Ectodermal cell (in vitro differentiated cells): ENCODE data around the gene SYNGAP1.

Experiments
- H3K27ac ChIP-seq: 2 replicates; pipeline ENCODE4 v1.7.0; 2013; ENCODE audit warnings: mild to moderate bottlenecking, low read depth, low read length; ENCODE audit not compliant: insufficient read depth, poor library complexity, severe bottlenecking
- H3K27me3 ChIP-seq: 2 replicates; pipeline ENCODE4 v1.7.0; 2013; ENCODE audit warnings: mild to moderate bottlenecking, low read length; ENCODE audit not compliant: insufficient read depth, control insufficient read depth, poor library complexity, severe bottlenecking
- H3K36me3 ChIP-seq: one replicate; pipeline ENCODE4 v1.7.0; 2013; ENCODE audit warnings: low read length; ENCODE audit not compliant: control insufficient read depth, insufficient read depth
- H3K4me1 ChIP-seq: one replicate; pipeline ENCODE4 v1.7.0; 2013; ENCODE audit warnings: low read length; ENCODE audit not compliant: control insufficient read depth, insufficient read depth
- H3K4me3 ChIP-seq: 2 replicates; pipeline ENCODE4 v1.7.0; 2013; ENCODE audit warnings: low read depth, low read length, control low read depth; ENCODE audit not compliant: insufficient read depth
- H3K9me3 ChIP-seq: 2 replicates; pipeline ENCODE4 v1.7.0; 2013; ENCODE audit warnings: mild to moderate bottlenecking, low read length, moderate library complexity; ENCODE audit not compliant: control insufficient read depth
- WGBS, 2 experiments: methylation state at CpG; one replicate each; pipeline ENCODE4 v1.1.7; 2013; ENCODE audit warnings: missing lambda C conversion rate in 2 of 2; 5-methylcytosine and 5-hydroxymethylcytosine counted together

The SYNGAP1 gene

DNA sequence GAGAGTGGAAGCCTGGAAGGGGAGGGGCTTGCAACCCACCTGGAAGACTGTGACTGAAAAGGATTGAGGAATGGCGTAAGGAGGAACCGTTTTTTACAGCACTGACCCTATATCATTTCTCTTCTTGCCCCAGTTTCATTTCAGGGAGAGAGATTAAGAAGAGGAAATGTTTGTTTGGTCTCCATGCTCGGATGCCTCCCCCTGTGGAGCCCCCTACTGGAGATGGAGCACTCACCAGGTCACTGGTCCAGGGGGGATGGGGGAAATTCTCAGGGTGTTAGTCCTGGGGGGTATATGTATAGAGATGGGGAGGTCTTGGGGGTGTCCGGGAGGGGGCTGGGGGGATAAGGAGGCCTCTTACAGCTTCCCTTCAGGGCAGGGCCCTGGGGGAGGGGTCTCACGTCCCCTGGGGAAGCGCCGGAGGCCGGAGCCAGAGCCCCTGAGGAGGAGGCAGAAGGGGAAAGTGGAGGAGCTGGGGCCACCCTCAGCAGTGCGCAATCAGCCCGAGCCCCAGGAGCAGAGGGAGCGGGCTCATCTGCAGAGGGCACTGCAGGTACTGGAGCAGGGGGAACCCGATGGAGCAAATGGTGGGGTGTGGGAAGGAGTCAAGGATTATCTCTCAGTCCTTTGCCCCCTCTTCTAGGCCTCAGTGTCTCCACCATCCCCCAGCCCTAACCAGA, 5.1 kb upstream of the SYNGAP1 start:
- WGBS, 2 experiments: 79 to 83% methylated on average over 10 to 12 of the region's 12 CpGs
- Histone ChIP-seq H3K36me3 (peaks cover 22% of the 10 kb centered on the region), H3K27me3 (no peaks in the 10 kb centered on the region), H3K27ac (no peak overlapping the region), H3K9me3 (no peaks in the 10 kb centered on the region), H3K4me3 (no peak overlapping the region), H3K4me1 (peaks cover 33% of the 10 kb centered on the region)

DNA sequence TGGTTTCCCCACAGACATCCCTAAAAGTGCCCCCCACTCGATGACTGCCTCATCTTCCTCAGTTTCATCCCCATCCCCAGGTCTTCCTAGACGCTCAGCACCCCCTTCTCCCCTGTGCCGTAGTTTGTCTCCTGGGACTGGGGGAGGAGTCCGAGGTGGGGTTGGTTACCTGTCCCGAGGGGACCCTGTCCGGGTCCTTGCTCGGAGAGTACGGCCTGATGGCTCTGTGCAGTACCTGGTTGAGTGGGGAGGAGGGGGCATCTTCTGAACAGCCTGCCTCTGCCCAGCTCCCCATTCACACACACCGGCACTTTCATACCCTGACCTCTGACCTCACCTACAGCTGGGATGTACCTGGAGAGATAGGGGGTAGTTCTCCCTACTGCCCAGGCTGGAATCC, 4.0 kb upstream of the SYNGAP1 start:
- WGBS, 2 experiments: 92 to 94% methylated on average over 6 to 9 of the region's 9 CpGs
- Histone ChIP-seq H3K36me3 (peaks cover 22% of the 10 kb centered on the region), H3K27ac (no peak overlapping the region)

DNA sequence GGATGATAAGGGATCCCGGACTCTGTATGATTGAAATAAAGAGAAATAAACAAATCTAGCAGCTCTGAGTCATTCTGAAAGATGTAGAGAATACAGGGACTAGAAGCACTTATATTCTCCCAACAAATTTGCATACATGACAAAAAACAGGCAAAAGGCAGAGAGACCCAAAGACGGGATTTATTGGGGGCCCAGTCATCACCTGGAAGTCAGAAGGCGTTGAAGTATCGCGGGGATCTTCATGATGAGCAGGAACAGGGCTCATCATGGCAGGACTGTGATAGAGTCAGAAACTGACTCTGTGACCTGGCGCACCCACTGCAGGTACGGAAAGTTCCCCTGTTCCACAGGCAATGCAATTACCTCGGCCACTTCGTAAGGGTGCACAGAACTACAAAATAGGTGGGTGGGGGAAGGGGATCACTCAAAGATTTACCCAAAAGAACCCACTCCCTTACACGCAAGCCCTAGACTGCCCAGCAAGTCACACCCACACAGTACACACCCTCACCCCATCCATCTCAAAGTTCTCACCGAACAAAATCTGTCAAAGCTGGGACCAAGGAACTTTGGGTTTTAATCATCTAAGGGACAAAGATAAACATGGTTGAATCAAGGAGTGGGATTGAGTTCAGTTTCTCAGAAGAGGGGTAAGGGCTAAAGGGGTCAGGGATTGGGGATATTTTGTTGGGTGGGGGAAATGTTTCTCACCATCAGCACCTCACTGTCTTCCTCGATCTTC, 3.3 kb upstream of the SYNGAP1 start:
- H3K4me3 ChIP-seq: peak overlapping the region; percentile 70
- no peaks in the 10 kb centered on the region for H3K9me3 ChIP-seq
- H3K27ac ChIP-seq: no peak overlapping the region
- peaks cover 22% of the 10 kb centered on the region for H3K36me3 ChIP-seq
- WGBS, 2 experiments: 69 to 73% methylated on average over 11 to 12 of the region's 12 CpGs
- no peaks in the 10 kb centered on the region for H3K27me3 ChIP-seq
- peaks cover 44% of the 10 kb centered on the region for H3K4me1 ChIP-seq

More for the DNA sequence above, 4.0 kb upstream of the SYNGAP1 start:
- Histone ChIP-seq H3K4me1 (peaks cover 37% of the 10 kb centered on the region), H3K4me3 (no peak overlapping the region), H3K9me3 (no peaks in the 10 kb centered on the region), H3K27me3 (no peaks in the 10 kb centered on the region)

DNA sequence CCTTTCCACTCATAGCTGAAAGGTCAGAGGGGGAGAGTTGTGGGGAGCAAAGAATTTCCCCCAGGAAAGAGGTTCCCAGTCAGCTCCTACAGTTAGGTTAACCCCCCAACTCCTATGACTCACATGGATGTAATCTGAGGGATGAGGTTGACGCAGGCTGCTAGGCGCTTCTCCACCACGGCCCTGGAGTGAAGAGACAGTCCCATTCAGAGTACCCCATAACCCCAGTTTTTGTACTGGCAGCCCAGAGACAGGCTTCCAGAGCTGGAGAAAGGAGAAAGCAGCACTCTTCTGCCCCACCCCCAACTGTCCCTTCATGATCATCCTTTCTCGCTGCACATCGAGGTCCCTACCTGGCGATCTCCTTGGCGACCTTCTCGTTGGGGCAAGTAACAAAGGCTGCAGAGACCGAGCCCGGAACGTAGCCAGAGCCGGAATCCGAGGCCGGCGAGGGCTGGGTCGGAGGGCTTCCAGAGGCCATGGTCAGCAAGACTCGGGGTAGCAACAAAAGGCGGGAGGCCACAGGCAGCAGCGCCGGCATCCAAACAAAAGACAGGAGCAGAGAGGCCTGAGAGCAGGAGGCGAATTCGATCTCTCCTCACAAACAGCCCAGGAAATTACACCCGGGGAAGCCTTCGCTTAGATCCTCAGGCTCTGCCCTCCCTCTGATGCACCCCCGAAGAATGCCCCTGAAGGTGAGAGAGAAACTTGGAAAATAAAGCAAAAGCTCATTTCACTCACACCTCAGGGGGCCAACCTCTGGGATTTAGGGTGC, 2.5 kb upstream of the SYNGAP1 start:
- H3K4me1 ChIP-seq: peaks cover 52% of the 10 kb centered on the region
- H3K9me3 ChIP-seq: no peaks in the 10 kb centered on the region
- H3K36me3 ChIP-seq: peaks cover 22% of the 10 kb centered on the region
- H3K4me3 ChIP-seq: peak overlapping the region; percentile 70
- H3K27ac ChIP-seq: peak overlapping the region; percentile 61
- 1% methylated on average over 25 of the region's 25 CpGs for WGBS, 2 experiments
- no peaks in the 10 kb centered on the region for H3K27me3 ChIP-seq

DNA sequence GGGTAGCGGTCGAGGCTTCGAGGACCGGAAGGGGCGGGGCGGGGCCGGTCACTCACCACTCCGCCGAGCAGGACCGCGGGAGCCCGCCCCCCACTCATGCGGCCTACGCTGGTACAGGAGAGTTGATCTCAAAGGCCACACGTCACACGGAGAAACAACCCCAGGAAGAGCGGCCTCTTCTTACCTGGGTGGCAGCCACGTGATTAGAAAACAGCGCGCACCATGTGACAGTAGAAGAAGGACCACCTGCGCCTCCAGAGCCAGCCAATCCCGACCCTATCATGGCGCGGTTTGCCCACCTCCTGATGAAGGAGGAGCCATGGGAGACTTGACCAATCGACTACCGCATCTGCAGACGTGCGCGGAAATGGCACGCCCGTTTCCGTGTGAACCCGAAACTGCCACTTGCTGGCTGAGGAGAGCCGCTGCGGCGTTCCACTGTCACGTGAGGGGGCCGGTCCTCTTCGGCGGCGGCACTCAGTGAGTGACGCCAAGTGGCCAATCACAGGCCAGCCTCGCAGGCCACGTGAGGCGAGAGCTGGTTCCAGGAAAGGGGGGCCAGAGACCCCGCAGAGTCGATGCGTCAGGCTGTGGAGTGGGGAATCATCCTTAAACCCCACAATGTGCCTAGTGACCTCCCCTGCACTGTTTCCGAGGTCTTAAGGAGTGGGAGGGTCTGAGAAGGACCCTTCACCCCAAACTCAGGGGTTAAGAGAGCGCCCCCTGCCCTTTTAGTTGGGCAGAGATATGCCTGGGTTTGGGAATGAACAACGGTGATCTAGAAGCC, 1.8 kb upstream of the SYNGAP1 start, which contains the start of gene CUTA:
Gene CUTA (minus strand): TSS at position 205 of the 787 bp plus-strand sequence. CDS start 107 bp downstream, at position 98.
- peaks cover 19% of the 10 kb centered on the region for H3K36me3 ChIP-seq
- no peaks in the 10 kb centered on the region for H3K9me3 ChIP-seq
- no peaks in the 10 kb centered on the region for H3K27me3 ChIP-seq
- H3K27ac ChIP-seq: peak within 1 kb of the TSS; percentile 89
- peaks cover 54% of the 10 kb centered on the region for H3K4me1 ChIP-seq
- H3K4me3 ChIP-seq: peak within 1 kb of the TSS; percentile 70
- 0 to 1% methylated on average over 51 of the region's 51 CpGs for WGBS, 2 experiments

DNA sequence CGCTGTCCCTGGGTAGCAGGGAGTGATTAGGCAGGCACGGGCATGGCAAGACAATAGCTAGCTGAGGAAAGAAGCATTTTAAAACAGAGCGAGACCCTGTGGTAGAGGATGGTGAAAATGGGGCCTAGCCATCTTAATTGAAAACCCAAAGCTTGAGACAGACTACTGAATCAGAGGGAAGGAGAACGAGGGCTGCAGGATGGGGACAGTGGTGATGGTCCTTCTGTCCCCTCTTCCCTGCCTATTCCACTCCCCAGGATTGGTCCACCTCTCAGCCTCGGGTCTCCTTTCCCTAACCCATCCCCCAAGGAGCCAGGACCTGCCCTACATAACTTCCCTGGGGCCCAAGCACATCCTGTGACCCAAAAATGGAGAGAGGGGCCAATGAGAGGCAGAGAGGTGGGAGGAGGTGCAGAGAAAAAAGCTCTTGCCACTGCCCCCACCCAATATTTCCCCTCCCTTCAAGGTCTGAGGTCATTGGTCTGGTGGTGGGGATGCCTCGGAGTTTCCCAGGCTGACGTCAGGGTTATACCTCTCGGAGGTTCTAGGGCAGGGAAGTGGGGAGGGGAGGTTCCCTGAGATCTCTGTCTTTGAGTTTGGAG, 1.1 kb upstream of the SYNGAP1 start:
- H3K4me3 ChIP-seq: peak overlapping the region; percentile 70
- WGBS, 2 experiments: 30 to 32% methylated on average over 8 of the region's 8 CpGs
- peak overlapping the region; percentile 89 for H3K27ac ChIP-seq
- peaks cover 19% of the 10 kb centered on the region for H3K36me3 ChIP-seq
- peaks cover 55% of the 10 kb centered on the region for H3K4me1 ChIP-seq
- H3K27me3 ChIP-seq: no peaks in the 10 kb centered on the region
- H3K9me3 ChIP-seq: no peaks in the 10 kb centered on the region

DNA sequence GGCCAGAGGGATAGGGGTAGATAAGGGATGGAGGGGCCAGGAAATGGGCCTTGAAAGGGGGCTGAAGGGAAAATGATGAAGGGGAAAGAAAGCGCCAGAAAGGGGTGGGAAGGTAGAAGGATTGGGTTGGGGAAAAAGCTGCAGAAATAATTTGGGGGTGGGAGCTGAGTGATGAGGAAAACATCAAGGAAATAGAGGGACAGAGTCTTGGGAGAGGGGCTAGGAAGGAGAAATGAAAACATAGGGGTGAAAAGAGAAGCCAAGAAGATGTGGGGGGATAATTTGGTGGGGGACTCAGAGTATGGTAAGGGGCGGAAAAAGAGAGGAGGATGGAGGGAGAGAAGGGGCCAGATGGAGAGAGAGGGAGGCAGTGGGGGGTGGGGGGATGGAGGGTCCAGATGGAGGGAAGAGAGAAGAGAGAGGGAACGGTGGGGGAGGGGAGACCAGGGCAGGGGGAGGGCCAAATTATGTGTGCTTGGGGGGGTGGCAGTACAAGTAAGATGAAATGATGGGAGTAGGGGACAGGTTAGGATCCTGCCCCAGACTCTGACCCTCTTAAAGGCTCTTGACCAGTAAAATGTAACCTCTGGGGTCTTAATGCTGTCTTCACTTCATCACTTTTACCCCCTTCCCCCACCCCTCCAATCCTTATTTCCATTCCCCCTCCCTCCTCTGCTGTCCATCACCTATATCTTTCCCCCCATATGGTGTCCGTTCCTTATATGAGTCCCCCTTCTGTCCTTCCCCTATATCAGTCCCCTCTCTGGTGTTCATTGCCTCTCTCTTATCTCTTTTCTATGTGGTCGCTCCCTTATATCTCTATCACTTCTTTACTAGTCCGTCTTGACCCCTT, 852 bp downstream of the SYNGAP1 start:
- H3K27ac ChIP-seq: no peak overlapping the region
- peaks cover 64% of the 10 kb centered on the region for H3K4me1 ChIP-seq
- H3K36me3 ChIP-seq: peaks cover 18% of the 10 kb centered on the region

DNA sequence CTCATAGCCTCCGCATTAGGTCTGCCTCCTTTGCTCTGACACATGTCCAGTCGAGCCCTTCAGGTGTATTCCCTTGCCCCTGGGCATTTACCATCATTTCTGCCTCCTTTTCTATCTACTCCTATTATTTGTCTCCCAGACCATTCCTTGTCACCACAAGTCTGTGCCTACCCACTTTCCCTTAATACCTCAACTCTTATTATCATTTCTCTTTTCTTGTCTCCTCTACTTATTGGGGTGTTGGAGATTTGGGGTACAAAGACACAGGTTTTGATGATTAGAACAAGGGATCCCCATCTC, 1.4 kb downstream of the SYNGAP1 start:
- no peaks in the 10 kb centered on the region for H3K27me3 ChIP-seq
- peaks cover 15% of the 10 kb centered on the region for H3K36me3 ChIP-seq
- H3K9me3 ChIP-seq: no peaks in the 10 kb centered on the region
- 83 to 85% methylated on average over 2 of the region's 2 CpGs for WGBS, 2 experiments
- H3K4me1 ChIP-seq: peaks cover 60% of the 10 kb centered on the region
- peak overlapping the region; percentile 37 for H3K4me3 ChIP-seq
- no peak overlapping the region for H3K27ac ChIP-seq

More for the DNA sequence above, 852 bp downstream of the SYNGAP1 start:
- H3K27me3 ChIP-seq: no peaks in the 10 kb centered on the region
- WGBS, 2 experiments: 46 to 47% methylated on average over 6 of the region's 6 CpGs
- no peaks in the 10 kb centered on the region for H3K9me3 ChIP-seq
- H3K4me3 ChIP-seq: peak overlapping the region; percentile 37

DNA sequence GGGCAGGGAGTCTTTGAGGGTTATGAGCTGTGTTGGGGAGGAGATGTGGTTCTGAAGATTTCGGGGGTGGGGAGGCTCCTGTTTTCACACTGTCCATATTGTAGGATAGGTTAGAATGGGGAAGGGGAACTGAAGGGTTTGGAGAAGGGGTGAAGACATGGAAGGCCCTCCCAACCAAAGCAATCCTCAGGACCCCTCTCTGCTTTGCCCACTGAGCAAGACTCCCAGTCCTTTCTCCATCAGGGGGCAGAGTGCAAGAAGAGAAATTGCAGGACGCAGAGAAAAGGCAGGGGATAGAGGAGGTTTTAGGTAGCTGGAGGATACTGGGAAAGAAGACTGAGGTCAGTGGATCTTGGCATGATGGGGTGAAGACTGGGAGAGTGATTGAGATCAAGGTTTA, 3.9 kb downstream of the SYNGAP1 start:
- Histone ChIP-seq H3K27ac (no peak overlapping the region), H3K36me3 (peaks cover 15% of the 10 kb centered on the region), H3K4me3 (no peak overlapping the region), H3K4me1 (peaks cover 58% of the 10 kb centered on the region), H3K27me3 (no peaks in the 10 kb centered on the region), H3K9me3 (no peaks in the 10 kb centered on the region)
- WGBS, 2 experiments: 89 to 93% methylated on average over 2 of the region's 2 CpGs
